Gastroesophageal sphincter (tissue), 3 donors: ENCODE measurements around the gene CEBPZ.
"Not testable (repeated sequence)": the region's sequence is repeated elsewhere in the genome, so short reads cannot be mapped to it uniquely, and the experiment has no call there.

ENCODE experiments used
- CTCF ChIP-seq, 4 experiments: fragments of 200-600 bp in 2 of 4; fragments of 450-650 bp in 2 of 4; sonication (generic) in 1 of 4; IDR thresholded peaks; one replicate each; pipeline ENCODE4 v1.5.1; 2017 to 2019; ENCODE audit warnings: antibody characterized with exemption in 4 of 4, mild to moderate bottlenecking in 2 of 4, moderate library complexity in 2 of 4
- EP300 ChIP-seq: sonication (generic); formaldehyde crosslinking; IDR thresholded peaks from one replicate; pipeline ENCODE4 v1.6.1; 2017; ENCODE audit warnings: antibody characterized with exemption, mild to moderate bottlenecking
- POLR2A ChIP-seq, 2 donors: fragments of 450-650 bp; IDR thresholded peaks; one replicate each; pipeline ENCODE4 v1.6.1; 2017; ENCODE audit warnings: antibody characterized with exemption in 2 of 2, mild to moderate bottlenecking in 2 of 2, moderate library complexity in 1 of 2
- POLR2AphosphoS5 ChIP-seq: sonication (generic); formaldehyde crosslinking; IDR thresholded peaks from one replicate; pipeline ENCODE4 v1.6.1; 2017; ENCODE audit warnings: antibody characterized with exemption

GRCh38 chr2:37195862-37196319 lies 35.5 kb downstream of the CEBPZ start:
- not testable (repeated sequence) for TF ChIP-seq EP300; CTCF (IDR thresholded peaks at IDR 0.05); POLR2A (IDR thresholded peaks at IDR 0.05); POLR2AphosphoS5
